T-cell (primary cell): ENCODE data around the gene DAPK2. TPM values are rescaled to one million over a fixed set of nuclear protein-coding genes. Genes with fewer than 3 reads are reported as not detected.

Experiments used
- ATAC-seq, 4 experiments: fragments of 200-7000 bp in 3 of 4; fragments of 150-1000 bp in 1 of 4; cut with Tn5 transposase; replicated peaks in 1 of 4; 1 replicate in 3 of 4; 2 replicates in 1 of 4; pipeline ENCODE4 v1.10.0; 2021; ENCODE audit warnings: moderate library complexity in 3 of 4, mild to moderate bottlenecking in 2 of 4, moderate number of reproducible peaks in 1 of 4
- CTCF ChIA-PET, 2 donors: fragments of 300-600 bp; sonication (Branson Sonifier 250); formaldehyde crosslinking; loops; one replicate each; lab custom pipeline; 2022; ENCODE audit warnings: antibody characterized with exemption in 2 of 2; lab: Charles Lee
- POLR2A ChIA-PET, 2 donors: fragments of 300-600 bp; sonication (Branson Sonifier 250); formaldehyde crosslinking; loops; one replicate each; lab custom pipeline; 2022; ENCODE audit warnings: antibody characterized with exemption in 2 of 2; lab: Charles Lee
- DNase-seq, 35 experiments: peaks; one replicate each; pipeline versions ENCODE4 v3.0.0 to v3.0.0-alpha.2; 2013 to 2023
- H3K27ac ChIP-seq: one replicate; pipeline ENCODE4 v1.5.1; 2013; ENCODE audit warnings: low read length
- H3K27me3 ChIP-seq, 2 experiments: replicated peaks in 1 of 2; 1 replicate in 1 of 2; 2 replicates in 1 of 2; pipeline versions ENCODE4 v1.6.1 to v1.7.0; 2013; ENCODE audit warnings: low read length in 1 of 2, mixed read lengths in 1 of 2; ENCODE audit not compliant: control insufficient read depth in 2 of 2, insufficient read depth in 2 of 2; ENCODE audit errors: extremely low read depth in 1 of 2
- H3K36me3 ChIP-seq, 2 donors: 1 replicate in 1 of 2; 2 replicates in 1 of 2; pipeline versions ENCODE4 v1.6.1 to v1.7.0; 2013; ENCODE audit warnings: low read length in 1 of 2; ENCODE audit not compliant: control insufficient read depth in 2 of 2, insufficient read depth in 1 of 2; ENCODE audit errors: extremely low read depth in 1 of 2
- H3K4me1 ChIP-seq, 2 experiments: 1 replicate in 1 of 2; 2 replicates in 1 of 2; pipeline versions ENCODE4 v1.6.1 to v1.7.0; 2013; ENCODE audit warnings: low read length in 2 of 2, mixed read lengths in 1 of 2; ENCODE audit not compliant: insufficient read depth in 2 of 2, control insufficient read depth in 1 of 2; ENCODE audit errors: extremely low read depth in 1 of 2
- H3K4me3 ChIP-seq, 2 donors: 1 replicate in 1 of 2; 2 replicates in 1 of 2; pipeline versions ENCODE4 v1.5.1 to v1.7.0; 2013; ENCODE audit warnings: mild to moderate bottlenecking in 2 of 2, low read length in 1 of 2, moderate library complexity in 1 of 2; ENCODE audit not compliant: control insufficient read depth in 1 of 2; ENCODE audit errors: extremely low read depth in 1 of 2
- H3K9me3 ChIP-seq: 2 replicates; pipeline ENCODE4 v1.7.0; 2013
- H3K27ac Mint-ChIP-seq, 2 donors: one replicate each; pipeline ENCODE4 v1.8.0; 2020 to 2021; ENCODE audit warnings: mild to moderate bottlenecking in 2 of 2, mixed read lengths in 2 of 2
- H3K27me3 Mint-ChIP-seq, 2 donors: one replicate each; pipeline ENCODE4 v1.8.0; 2021 to 2022; ENCODE audit warnings: mixed read lengths in 2 of 2
- H3K36me3 Mint-ChIP-seq: one replicate; pipeline ENCODE4 v1.8.0; 2021; ENCODE audit warnings: mixed read lengths
- H3K4me1 Mint-ChIP-seq, 3 donors: one replicate each; pipeline ENCODE4 v1.8.0; 2020 to 2022; ENCODE audit warnings: mixed read lengths in 3 of 3, mild to moderate bottlenecking in 1 of 3
- H3K4me3 Mint-ChIP-seq, 3 donors: one replicate each; pipeline ENCODE4 v1.8.0; 2020 to 2022; ENCODE audit warnings: mild to moderate bottlenecking in 3 of 3, mixed read lengths in 3 of 3, moderate library complexity in 3 of 3
- H3K9me3 Mint-ChIP-seq, 3 donors: one replicate each; pipeline ENCODE4 v1.8.0; 2020 to 2022; ENCODE audit warnings: mixed read lengths in 3 of 3
- WGBS: methylation state at CpG from one replicate; pipeline ENCODE4 v1.1.5; 2013; ENCODE audit warnings: missing lambda C conversion rate; ENCODE audit not compliant: insufficient coverage; 5-methylcytosine and 5-hydroxymethylcytosine counted together
- total RNA-seq, 35 experiments: library from RNA in 6 of 35; stranded (reverse) in 6 of 35; fragments of 120-200 nt in 1 of 35; gene quantifications; one replicate each; pipeline versions ENCODE4 v1.2.1 to v1.2.4 and lab custom pipeline; 2013 to 2026

DAPK2 gene
- total RNA-seq, 5 donors from 2014 or later (not counting 1 experiment from before 2014, with no cell fraction given): 0.78 to 23.5 (median 6.1) TPM

- no peaks in the 10 kb centered on the region for H3K9me3 Mint-ChIP-seq
- H3K36me3 Mint-ChIP-seq: peaks cover 3% of the 10 kb centered on the region
- no peak for ATAC-seq
- H3K4me1 ChIP-seq: no peaks in the 10 kb centered on the region
- POLR2A ChIA-PET: no interaction called here
- H3K27ac ChIP-seq: no peak overlapping the region
- CTCF ChIA-PET: interaction anchor here in 1 of 2 donors (0.6 kb wide), 1 partner anchor 116 kb away, joined by 5 read pairs; no protein-coding TSS in a partner anchor
- H3K4me1 Mint-ChIP-seq: peaks cover 0 to 10% (median 4%) of the 10 kb centered on the region in 3 donors
- H3K4me3 Mint-ChIP-seq: no peak overlapping the region
- no peaks in the 10 kb centered on the region for H3K36me3 ChIP-seq
- no peak overlapping the region for H3K4me3 ChIP-seq
- H3K27me3 ChIP-seq: no peaks in the 10 kb centered on the region
- no peaks in the 10 kb centered on the region for H3K9me3 ChIP-seq
- no peak for DNase-seq
- H3K27ac Mint-ChIP-seq: no peak overlapping the region
- WGBS: 100% methylated on average over 4 of the region's 7 CpGs
- no peaks in the 10 kb centered on the region for H3K27me3 Mint-ChIP-seq
Observed at GRCh38 chr15:63982381-63982854, 63.9 kb downstream of the DAPK2 start.

GRCh38 chr15:63981596-63982320, 64.5 kb downstream of the DAPK2 start:
- no peaks in the 10 kb centered on the region for H3K9me3 ChIP-seq
- ATAC-seq (no peak), DNase-seq (no peak)
- WGBS: 90% methylated on average over 11 of the region's 13 CpGs
- no peaks in the 10 kb centered on the region for H3K27me3 ChIP-seq
- peaks cover 0 to 4% (median 4%) of the 10 kb centered on the region in 3 donors for H3K4me1 Mint-ChIP-seq
- H3K27me3 Mint-ChIP-seq: no peaks in the 10 kb centered on the region
- H3K36me3 ChIP-seq: peaks cover 0 to 4% of the 10 kb centered on the region in 2 donors
- H3K27ac ChIP-seq: no peak overlapping the region
- H3K4me1 ChIP-seq: no peaks in the 10 kb centered on the region
- peaks cover 3% of the 10 kb centered on the region for H3K36me3 Mint-ChIP-seq
- ChIA-PET CTCF (no interaction called here), POLR2A (interaction anchor here in 1 of 2 donors (0.6 to 0.7 kb wide), 2 partner anchors 50 to 56 kb away, joined by 6 to 8 read pairs; no protein-coding TSS in a partner anchor)
- no peak overlapping the region for H3K4me3 ChIP-seq
- no peak overlapping the region for H3K4me3 Mint-ChIP-seq
- no peaks in the 10 kb centered on the region for H3K9me3 Mint-ChIP-seq
- H3K27ac Mint-ChIP-seq: no peak overlapping the region

- Mint-ChIP-seq H3K36me3 (peaks cover 3% of the 10 kb centered on the region), H3K27me3 (no peaks in the 10 kb centered on the region), H3K9me3 (no peaks in the 10 kb centered on the region), H3K4me1 (peaks cover 0 to 4% (median 0%) of the 10 kb centered on the region in 3 donors), H3K27ac (no peak overlapping the region), H3K4me3 (no peak overlapping the region)
- H3K36me3 ChIP-seq: peaks cover 0 to 4% of the 10 kb centered on the region in 2 donors
- no peak for ATAC-seq
- no peak for DNase-seq
- H3K4me1 ChIP-seq: no peaks in the 10 kb centered on the region
- no peak overlapping the region for H3K4me3 ChIP-seq
- no peaks in the 10 kb centered on the region for H3K27me3 ChIP-seq
- no peaks in the 10 kb centered on the region for H3K9me3 ChIP-seq
- no CpG with 5 or more reads among the region's 6 CpGs for WGBS
- ChIA-PET POLR2A (no interaction called here), CTCF (no interaction called here)
- H3K27ac ChIP-seq: no peak overlapping the region
Observed at GRCh38 chr15:63979262-63979793, 67.0 kb downstream of the DAPK2 start.

GRCh38 chr15:63978511-63979261, 67.6 kb downstream of the DAPK2 start:
- DNase-seq: no peak
- Mint-ChIP-seq H3K4me3 (no peak overlapping the region), H3K27ac (no peak overlapping the region), H3K36me3 (peaks cover 3% of the 10 kb centered on the region), H3K9me3 (no peaks in the 10 kb centered on the region), H3K27me3 (no peaks in the 10 kb centered on the region), H3K4me1 (peaks cover 0 to 2% (median 0%) of the 10 kb centered on the region in 3 donors)
- ChIA-PET CTCF (no interaction called here), POLR2A (no interaction called here)
- H3K36me3 ChIP-seq: peaks cover 0 to 4% of the 10 kb centered on the region in 2 donors
- no peak overlapping the region for H3K4me3 ChIP-seq
- ATAC-seq: no peak
- H3K4me1 ChIP-seq: no peaks in the 10 kb centered on the region
- H3K27ac ChIP-seq: no peak overlapping the region
- H3K27me3 ChIP-seq: no peaks in the 10 kb centered on the region
- WGBS: 84% methylated on average over 4 of the region's 4 CpGs
- no peaks in the 10 kb centered on the region for H3K9me3 ChIP-seq

GRCh38 chr15:63977119-63977518, 69.2 kb downstream of the DAPK2 start:
- CTCF ChIA-PET: interaction anchor here in 1 of 2 donors (0.5 kb wide), 1 partner anchor 61 kb away, joined by 3 read pairs; no protein-coding TSS in a partner anchor
- POLR2A ChIA-PET: no interaction called here
- no peaks in the 10 kb centered on the region for H3K36me3 Mint-ChIP-seq

GRCh38 chr15:63974021-63974420, 72.3 kb downstream of the DAPK2 start:
- no peak overlapping the region for H3K4me3 ChIP-seq
- H3K9me3 Mint-ChIP-seq: no peaks in the 10 kb centered on the region
- no peaks in the 10 kb centered on the region for H3K27me3 ChIP-seq
- H3K4me1 Mint-ChIP-seq: peaks cover 27 to 35% (median 29%) of the 10 kb centered on the region in 3 donors
- no peaks in the 10 kb centered on the region for H3K36me3 Mint-ChIP-seq
- DNase-seq: no peak
- POLR2A ChIA-PET: no interaction called here
- no peak overlapping the region for H3K27ac Mint-ChIP-seq
- no peak overlapping the region for H3K4me3 Mint-ChIP-seq
- H3K4me1 ChIP-seq: peaks cover 16 to 28% of the 10 kb centered on the region in 2 experiments
- CTCF ChIA-PET: no interaction called here
- H3K36me3 ChIP-seq: peaks cover 0 to 4% of the 10 kb centered on the region in 2 donors
- no peak overlapping the region for H3K27ac ChIP-seq
- no peak for ATAC-seq
- H3K9me3 ChIP-seq: no peaks in the 10 kb centered on the region
- no peaks in the 10 kb centered on the region for H3K27me3 Mint-ChIP-seq

More at GRCh38 chr15:63977119-63977518, 69.2 kb downstream of the DAPK2 start:
- Histone ChIP-seq H3K4me1 (no peaks in the 10 kb centered on the region), H3K27me3 (no peaks in the 10 kb centered on the region), H3K27ac (no peak overlapping the region), H3K9me3 (no peaks in the 10 kb centered on the region), H3K36me3 (peaks cover 0 to 4% of the 10 kb centered on the region in 2 donors), H3K4me3 (no peak overlapping the region)
- Mint-ChIP-seq H3K27me3 (no peaks in the 10 kb centered on the region), H3K4me3 (no peak overlapping the region), H3K27ac (no peak overlapping the region), H3K4me1 (peaks cover 2 to 5% (median 3%) of the 10 kb centered on the region in 3 donors), H3K9me3 (no peaks in the 10 kb centered on the region)
- ATAC-seq: no peak
- WGBS: 85% methylated on average over 2 of the region's 2 CpGs
- DNase-seq: no peak
